ENCODE results near the gene SOHLH2. TPM values are rescaled to one million over a fixed set of nuclear protein-coding genes. Genes with fewer than 3 reads are reported as not detected.

SOHLH2 gene
- total and polyA plus RNA-seq, 7 donors, result 0.17 to 1.4 (median 0.21) TPM; not detected in 1

DNA sequence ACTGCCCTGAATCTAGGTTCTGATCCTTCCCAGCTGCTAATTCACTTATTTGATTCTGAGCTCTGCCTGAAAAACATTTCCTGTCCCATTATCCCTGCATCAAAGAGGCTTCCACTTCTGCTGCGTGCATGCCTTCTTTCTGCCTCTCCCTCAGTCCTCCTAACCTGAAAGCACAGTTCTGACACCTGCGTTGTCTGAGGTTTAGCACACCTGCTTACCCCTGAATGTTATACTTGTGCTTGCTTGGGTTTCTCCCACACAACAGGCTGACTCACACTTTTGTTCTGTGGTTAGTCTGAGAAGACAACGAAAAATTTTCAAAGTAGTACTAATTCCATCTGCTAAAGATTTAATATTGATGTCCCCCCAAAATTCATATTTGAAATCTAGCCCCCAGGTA, 3.1 kb upstream of the SOHLH2 start:
- WGBS, 3 donors, result 82 to 90% (median 85%) methylated on average over 3 of the region's 3 CpGs
- no peaks in the 10 kb centered on the region for H3K4me1 ChIP-seq
- TF ChIP-seq CTCF (IDR thresholded peaks at IDR 0.05), result no peak

GRCh38 chr13:36212789-36213188, 1.6 kb downstream of the SOHLH2 start:
- intact Hi-C loops (cut with DNase I), result no loop called here
- Histone ChIP-seq H3K27me3 (ENCODE audit: insufficient read depth in 3 of 3, low read length in 2 of 3) (no peaks in the 10 kb centered on the region), H3K4me3 (no peak overlapping the region), H3K27ac (no peak overlapping the region), H3K36me3 (ENCODE audit: insufficient read depth in 1 of 2, low read depth in 1 of 2) (no peaks in the 10 kb centered on the region), H3K4me1 (no peaks in the 10 kb centered on the region), H3K9me3 (no peaks in the 10 kb centered on the region)
- DNase-seq (no peak), ATAC-seq (no peak)
- no peak for TF ChIP-seq CTCF (IDR thresholded peaks at IDR 0.05)
- 72 to 76% (median 75%) methylated on average over 3 of the region's 3 CpGs for WGBS, 3 donors

More for the DNA sequence above, 3.1 kb upstream of the SOHLH2 start:
- Histone ChIP-seq H3K27ac (no peak overlapping the region), H3K9me3 (no peaks in the 10 kb centered on the region), H3K4me3 (no peak overlapping the region), H3K27me3 (ENCODE audit: insufficient read depth in 3 of 3, low read length in 2 of 3) (no peaks in the 10 kb centered on the region), H3K36me3 (ENCODE audit: insufficient read depth in 1 of 2, low read depth in 1 of 2) (no peaks in the 10 kb centered on the region)
- ATAC-seq (no peak), DNase-seq (no peak)
- intact Hi-C loops (cut with DNase I), result no loop called here

DNA sequence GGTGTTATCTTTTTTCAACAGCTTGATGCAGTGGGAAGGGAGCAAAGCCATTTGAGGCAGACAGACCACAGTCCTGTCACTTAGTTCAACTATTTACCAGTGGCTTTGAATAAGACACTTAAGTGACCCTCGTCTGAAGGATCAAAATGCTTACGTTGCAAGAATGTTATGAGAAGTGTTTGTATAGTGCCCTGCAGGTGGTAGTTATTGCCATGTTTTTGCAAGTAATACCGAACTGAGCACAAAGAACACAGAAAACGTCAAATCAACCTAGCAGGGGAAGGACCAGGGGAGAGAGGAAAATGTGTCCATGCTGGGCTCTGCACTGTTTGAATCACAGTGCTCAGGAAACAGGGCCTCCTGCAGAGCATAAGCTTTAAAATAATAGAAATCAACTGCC, 2.8 kb downstream of the SOHLH2 start:
- TF ChIP-seq CTCF (IDR thresholded peaks at IDR 0.05), result no peak
- no peaks in the 10 kb centered on the region for H3K27me3 ChIP-seq (ENCODE audit: insufficient read depth in 3 of 3, low read length in 2 of 3)
- H3K9me3 ChIP-seq, result no peaks in the 10 kb centered on the region
- DNase-seq (no peak), ATAC-seq (no peak)
- no peak overlapping the region for H3K4me3 ChIP-seq
- no peaks in the 10 kb centered on the region for H3K36me3 ChIP-seq (ENCODE audit: insufficient read depth in 1 of 2, low read depth in 1 of 2)
- intact Hi-C loops (cut with DNase I), result no loop called here
- WGBS, 3 donors, result 76 to 80% (median 80%) methylated on average over 4 of the region's 4 CpGs
- no peaks in the 10 kb centered on the region for H3K4me1 ChIP-seq
- H3K27ac ChIP-seq, result no peak overlapping the region

DNA sequence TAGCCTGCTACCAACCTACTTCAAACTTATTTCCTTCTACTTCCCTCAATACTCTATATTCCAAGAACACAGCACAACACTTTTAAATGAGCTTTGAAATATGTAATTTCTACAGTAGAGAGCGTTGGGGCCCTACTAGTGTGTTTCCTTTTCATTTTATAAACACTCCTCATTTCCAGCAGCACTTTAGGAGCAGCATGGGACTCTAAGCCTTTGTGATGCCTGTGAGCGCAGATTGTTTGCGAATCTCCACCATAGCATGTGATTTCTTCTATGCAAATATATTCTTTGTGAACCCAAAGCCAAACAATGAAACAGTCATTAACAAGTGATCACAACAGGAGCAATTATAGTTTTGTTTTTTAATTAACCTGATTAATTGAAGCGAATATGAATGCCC, 3.6 kb downstream of the SOHLH2 start:
- ATAC-seq, result no peak
- intact Hi-C loops (cut with DNase I), result no loop called here
- 92 to 94% (median 93%) methylated on average over 4 of the region's 4 CpGs for WGBS, 3 donors

More for the DNA sequence above, 3.6 kb downstream of the SOHLH2 start:
- no peak overlapping the region for H3K4me3 ChIP-seq
- no peak for TF ChIP-seq CTCF (IDR thresholded peaks at IDR 0.05)
- no peak overlapping the region for H3K27ac ChIP-seq
- H3K4me1 ChIP-seq, result no peaks in the 10 kb centered on the region
- no peaks in the 10 kb centered on the region for H3K27me3 ChIP-seq (ENCODE audit: insufficient read depth in 3 of 3, low read length in 2 of 3)
- DNase-seq, result no peak
- no peaks in the 10 kb centered on the region for H3K9me3 ChIP-seq
- no peaks in the 10 kb centered on the region for H3K36me3 ChIP-seq (ENCODE audit: insufficient read depth in 1 of 2, low read depth in 1 of 2)
